Osteoblast (primary cell): Measurements from ENCODE around the gene FLVCR2. TPM values are rescaled to one million over a fixed set of nuclear protein-coding genes. Genes with fewer than 3 reads are reported as not detected.

Experiments
- DNase-seq: peaks from one replicate; pipeline ENCODE4 v3.0.0; 2011; ENCODE audit warnings: low spot score, mixed read lengths; ENCODE audit not compliant: insufficient read length; ENCODE audit errors: missing footprints
- H2AFZ ChIP-seq: 2 replicates; pipeline ENCODE4 v1.6.0; 2011; ENCODE audit warnings: mild to moderate bottlenecking, low read length
- H3K27ac ChIP-seq: 2 replicates; pipeline ENCODE4 v1.5.1; 2011; ENCODE audit warnings: mild to moderate bottlenecking, low read depth, low read length, moderate library complexity
- H3K27me3 ChIP-seq: 2 replicates; pipeline ENCODE4 v1.6.0; 2012; ENCODE audit warnings: mild to moderate bottlenecking, control low read depth, inconsistent platforms, low read length, moderate library complexity; ENCODE audit not compliant: insufficient read depth
- H3K36me3 ChIP-seq: 2 replicates; pipeline ENCODE4 v1.5.1; 2011; ENCODE audit warnings: mild to moderate bottlenecking, low read length, control low read depth, moderate library complexity; ENCODE audit not compliant: insufficient read depth
- H3K4me1 ChIP-seq: 2 replicates; pipeline ENCODE4 v1.5.1; 2011; ENCODE audit warnings: mild to moderate bottlenecking, low read length, control low read depth, moderate library complexity; ENCODE audit not compliant: insufficient read depth
- H3K4me2 ChIP-seq: 2 replicates; pipeline ENCODE4 v1.6.0; 2011; ENCODE audit warnings: mild to moderate bottlenecking, low read length; ENCODE audit not compliant: insufficient read depth
- H3K4me3 ChIP-seq: fragments of 200-600 bp; sonication (generic); 3 replicates; pipeline ENCODE4 v1.5.1; 2012; ENCODE audit warnings: mild to moderate bottlenecking, low read length, inconsistent platforms; ENCODE audit not compliant: insufficient read depth
- H3K79me2 ChIP-seq: 2 replicates; pipeline ENCODE4 v1.6.0; 2012; ENCODE audit warnings: mild to moderate bottlenecking, low read length, control low read depth, inconsistent platforms; ENCODE audit not compliant: insufficient read depth
- H3K9me3 ChIP-seq: 2 replicates; pipeline ENCODE4 v1.5.1; 2011; ENCODE audit warnings: low read depth, low read length, control low read depth
- H4K20me1 ChIP-seq: 2 replicates; pipeline ENCODE4 v1.6.0; 2012; ENCODE audit warnings: mild to moderate bottlenecking, low read length, control low read depth; ENCODE audit not compliant: insufficient read depth
- total RNA-seq: library from RNA; depleted of rRNA; stranded (reverse); fragments of >200 nt; gene quantifications from 2 replicates; pipeline ENCODE4 v1.2.3, GENCODE V29; 2012
- TF ChIP-seq, protein P1 (sequence below): IDR thresholded peaks from 2 replicates; pipeline ENCODE4 v1.5.1; 2011; ENCODE audit warnings: mild to moderate bottlenecking, low read depth, low read length, moderate library complexity; ENCODE audit errors: extremely low read depth

FLVCR2 gene
- total RNA-seq, 1 donor: 1.8 TPM

DNA sequence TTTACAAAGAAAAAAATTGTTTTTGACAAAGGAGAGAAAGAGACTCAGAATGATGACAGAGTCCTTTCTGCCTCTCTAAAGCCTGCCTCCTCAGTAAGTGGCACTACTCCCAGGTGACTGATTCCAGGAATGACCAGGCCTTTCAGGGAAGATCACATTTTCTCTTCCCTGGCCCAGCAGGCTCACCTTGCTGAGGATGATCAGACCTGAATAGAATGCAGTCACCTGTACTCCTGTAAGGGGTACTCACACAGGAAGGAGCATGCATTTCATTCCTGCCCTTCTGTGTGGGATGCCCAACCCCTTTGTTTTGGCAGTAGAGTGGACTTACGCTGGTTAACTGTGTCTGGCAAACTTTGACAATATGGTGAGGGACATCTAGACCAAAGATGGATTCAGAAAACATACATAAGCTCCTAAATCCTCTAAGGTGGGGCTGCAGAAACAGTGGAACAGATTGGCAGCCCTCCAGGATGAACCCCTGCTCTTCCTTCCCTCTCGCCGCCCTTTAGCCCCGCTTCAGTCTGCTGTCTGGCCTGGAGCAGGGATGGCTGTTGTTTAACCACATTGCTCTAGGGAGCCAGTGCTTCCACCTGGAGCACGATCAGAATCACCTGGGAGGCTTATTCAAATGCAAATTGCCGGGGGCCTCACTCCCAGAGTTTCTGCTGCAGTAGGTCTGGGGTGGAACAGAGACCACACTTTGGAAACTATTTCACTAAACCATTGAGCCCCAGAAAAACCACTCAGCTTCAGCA is 52.5 kb downstream of the FLVCR2 start:
- H3K9me3 ChIP-seq: no peaks in the 10 kb centered on the region

DNA sequence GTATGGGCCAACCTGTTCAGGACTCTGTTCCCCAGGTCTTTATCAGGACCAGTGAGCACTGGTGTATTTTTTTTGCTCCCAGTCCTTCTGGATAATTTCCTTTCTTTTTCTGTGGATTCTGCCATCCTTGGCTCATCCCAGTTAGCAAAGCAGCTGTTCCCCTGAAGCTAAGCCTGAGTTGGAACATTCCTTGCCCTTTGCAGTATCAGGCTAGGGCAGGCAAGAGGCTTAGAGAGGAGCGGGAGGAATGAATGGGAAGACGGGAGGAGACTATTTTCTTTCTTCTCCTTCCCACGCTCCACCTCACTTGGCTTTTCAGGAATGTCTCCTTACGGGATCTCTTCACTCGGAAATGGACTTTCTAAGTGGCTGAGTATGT is 53.0 kb downstream of the FLVCR2 start:
- no peak overlapping the region for H3K4me2 ChIP-seq
- DNase-seq: no peak
- no peaks in the 10 kb centered on the region for H3K36me3 ChIP-seq
- H3K4me1 ChIP-seq: peaks cover 8% of the 10 kb centered on the region
- TF ChIP-seq, protein P1, sequence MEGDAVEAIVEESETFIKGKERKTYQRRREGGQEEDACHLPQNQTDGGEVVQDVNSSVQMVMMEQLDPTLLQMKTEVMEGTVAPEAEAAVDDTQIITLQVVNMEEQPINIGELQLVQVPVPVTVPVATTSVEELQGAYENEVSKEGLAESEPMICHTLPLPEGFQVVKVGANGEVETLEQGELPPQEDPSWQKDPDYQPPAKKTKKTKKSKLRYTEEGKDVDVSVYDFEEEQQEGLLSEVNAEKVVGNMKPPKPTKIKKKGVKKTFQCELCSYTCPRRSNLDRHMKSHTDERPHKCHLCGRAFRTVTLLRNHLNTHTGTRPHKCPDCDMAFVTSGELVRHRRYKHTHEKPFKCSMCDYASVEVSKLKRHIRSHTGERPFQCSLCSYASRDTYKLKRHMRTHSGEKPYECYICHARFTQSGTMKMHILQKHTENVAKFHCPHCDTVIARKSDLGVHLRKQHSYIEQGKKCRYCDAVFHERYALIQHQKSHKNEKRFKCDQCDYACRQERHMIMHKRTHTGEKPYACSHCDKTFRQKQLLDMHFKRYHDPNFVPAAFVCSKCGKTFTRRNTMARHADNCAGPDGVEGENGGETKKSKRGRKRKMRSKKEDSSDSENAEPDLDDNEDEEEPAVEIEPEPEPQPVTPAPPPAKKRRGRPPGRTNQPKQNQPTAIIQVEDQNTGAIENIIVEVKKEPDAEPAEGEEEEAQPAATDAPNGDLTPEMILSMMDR: no peak
- no peaks in the 10 kb centered on the region for H3K27me3 ChIP-seq
- no peak overlapping the region for H3K4me3 ChIP-seq
- no peaks in the 10 kb centered on the region for H3K79me2 ChIP-seq
- H4K20me1 ChIP-seq: no peaks in the 10 kb centered on the region
- no peak overlapping the region for H2AFZ ChIP-seq
- no peaks in the 10 kb centered on the region for H3K9me3 ChIP-seq
- H3K27ac ChIP-seq: no peak overlapping the region

More for the DNA sequence above, 52.5 kb downstream of the FLVCR2 start:
- H3K4me3 ChIP-seq: no peak overlapping the region
- H3K79me2 ChIP-seq: no peaks in the 10 kb centered on the region
- no peak for DNase-seq
- no peak overlapping the region for H3K4me2 ChIP-seq
- no peaks in the 10 kb centered on the region for H3K27me3 ChIP-seq
- H4K20me1 ChIP-seq: no peaks in the 10 kb centered on the region
- H2AFZ ChIP-seq: no peak overlapping the region
- TF ChIP-seq, protein P1: no peak
- peaks cover 2% of the 10 kb centered on the region for H3K4me1 ChIP-seq
- no peaks in the 10 kb centered on the region for H3K36me3 ChIP-seq
- no peak overlapping the region for H3K27ac ChIP-seq

DNA sequence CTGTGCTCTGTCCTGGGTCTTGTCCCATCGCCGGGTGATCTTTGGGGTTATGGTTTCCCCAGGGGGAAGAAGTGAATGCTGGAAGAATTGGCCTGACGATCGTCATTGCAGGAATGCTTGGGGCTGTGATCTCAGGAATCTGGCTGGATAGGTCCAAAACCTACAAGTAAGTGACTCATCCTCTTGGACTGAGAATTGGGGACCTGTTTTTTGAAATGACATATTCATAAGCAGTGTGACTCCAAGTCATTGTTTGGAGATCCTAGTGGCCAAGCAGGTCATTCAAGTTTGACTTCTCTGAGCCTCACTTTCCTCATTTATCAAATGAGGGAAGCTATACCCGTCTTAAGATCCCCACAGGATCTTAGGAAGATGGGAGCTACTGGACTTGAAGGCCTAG is 56.4 kb downstream of the FLVCR2 start:
- Histone ChIP-seq H3K36me3 (no peaks in the 10 kb centered on the region), H3K27me3 (no peaks in the 10 kb centered on the region), H3K27ac (no peak overlapping the region), H4K20me1 (no peaks in the 10 kb centered on the region), H2AFZ (no peak overlapping the region), H3K79me2 (no peaks in the 10 kb centered on the region), H3K9me3 (no peaks in the 10 kb centered on the region), H3K4me2 (no peak overlapping the region), H3K4me3 (no peak overlapping the region), H3K4me1 (peaks cover 13% of the 10 kb centered on the region)
- TF ChIP-seq, protein P1: no peak
- DNase-seq: no peak

DNA sequence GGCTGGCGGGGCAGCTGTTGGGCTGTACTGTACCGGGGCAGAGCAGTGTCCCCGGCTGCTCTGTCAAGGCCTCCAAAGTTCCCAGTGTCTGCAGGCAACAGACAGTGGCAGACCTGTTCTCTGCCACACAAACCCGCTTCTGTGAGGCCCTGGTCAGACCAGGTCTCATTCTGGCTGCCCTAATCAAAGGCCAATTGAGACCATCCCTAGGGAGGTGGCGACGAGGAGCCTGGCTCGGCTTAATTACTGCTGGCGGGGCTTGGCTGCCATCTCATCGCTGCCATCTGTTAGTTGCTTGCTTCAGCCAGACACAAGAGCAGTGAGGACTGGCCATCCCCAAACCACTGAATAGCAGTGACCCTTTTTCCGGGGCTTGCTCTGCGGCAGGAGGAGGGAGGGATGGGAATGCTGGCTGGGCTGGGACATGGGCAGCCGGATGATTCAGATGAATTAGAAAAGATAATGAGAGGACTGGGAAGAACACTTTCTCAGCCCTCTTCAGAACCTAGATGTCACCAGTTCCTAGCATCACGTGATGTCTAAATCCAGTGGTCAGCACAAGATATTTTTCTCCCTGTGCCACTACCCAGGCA is 57.8 kb downstream of the FLVCR2 start:
- peak; percentile 74 for DNase-seq
- peak overlapping the region; percentile 69 for H3K4me2 ChIP-seq
- no peaks in the 10 kb centered on the region for H4K20me1 ChIP-seq
- peak overlapping the region; percentile 73 for H2AFZ ChIP-seq
- H3K4me1 ChIP-seq: peaks cover 13% of the 10 kb centered on the region
- H3K4me3 ChIP-seq: peak overlapping the region; percentile 37
- H3K36me3 ChIP-seq: no peaks in the 10 kb centered on the region
- no peaks in the 10 kb centered on the region for H3K79me2 ChIP-seq
- TF ChIP-seq, protein P1: no peak
- no peaks in the 10 kb centered on the region for H3K9me3 ChIP-seq
- H3K27me3 ChIP-seq: no peaks in the 10 kb centered on the region
- peak overlapping the region; percentile 41 for H3K27ac ChIP-seq
